ENCODE results near the gene TOP1. TPM values are rescaled to one million over a fixed set of nuclear protein-coding genes. Genes with fewer than 3 reads are reported as not detected.
A peak's percentile ranks its signal among the peaks of the same experiment; 100 is the strongest.

The TOP1 gene
- polyA plus RNA-seq, 2 of the 4 experiments (the other 2 are of a cell fraction) = 20.8 to 70.6 TPM

GRCh38 chr20:41046716-41047115 lies 18.1 kb downstream of the TOP1 start:
- DNase-seq (ENCODE audit: low read depth in 1 of 2, low spot score in 1 of 2) (no peak), FAIRE-seq (no peak)

GRCh38 chr20:41047279-41047974 lies 18.8 kb downstream of the TOP1 start:
- CTCF ChIA-PET = interaction anchor here (0.7 to 1.8 kb wide), 4 partner anchors 10 to 79 kb away, joined by 4 to 13 read pairs (median 5); no protein-coding TSS in a partner anchor
- 66% methylated on average over 5 of the region's 5 CpGs for WGBS (ENCODE audit: missing lambda C conversion rate)
- DNase-seq (ENCODE audit: low read depth in 1 of 2, low spot score in 1 of 2) (no peak), FAIRE-seq (no peak), ATAC-seq (peak in 1 of 2 experiments; percentile 30; a peak in 1 of 6 replicates)
- Histone ChIP-seq H3K27ac (peak overlapping the region; percentile 30 to 42; a peak in 4 of 6 replicates), H3K4me2 (peak overlapping the region; percentile 67), H3K4me1 (peaks cover 65% of the 10 kb centered on the region), H3K9me3 (no peaks in the 10 kb centered on the region), H3K4me3 (no peak overlapping the region; the same call in 2 of the 3 replicates)
- no peak for TF ChIP-seq HOXB5 (CRISPR knock-in tag; IDR thresholded peaks at IDR 0.05)
- TF ChIP-seq HMGXB4 (CRISPR knock-in tag; IDR thresholded peaks at IDR 0.05; ENCODE audit: borderline replicate concordance) = no peak
- no peak for TF ChIP-seq POLR2A (IDR thresholded peaks at IDR 0.05; ENCODE audit: low read length)
- no peak for TF ChIP-seq RCOR1 (IDR thresholded peaks at IDR 0.05; ENCODE audit: low read depth, low read length)
- no peak for TF ChIP-seq CEBPB (IDR thresholded peaks at IDR 0.05)
- TF ChIP-seq MYC (IDR thresholded peaks at IDR 0.05; ENCODE audit: borderline replicate concordance, low read length) = no peak
- no peak for TF ChIP-seq RNF2 (IDR thresholded peaks at IDR 0.05; ENCODE audit: borderline replicate concordance, low read depth)
- TF ChIP-seq ATOH8 (CRISPR knock-in tag; IDR thresholded peaks at IDR 0.05; ENCODE audit: low read depth) = no peak
- no peak for TF ChIP-seq HOXB13 (CRISPR knock-in tag; IDR thresholded peaks at IDR 0.05; ENCODE audit: low read depth)
- TF ChIP-seq ESRRA (IDR thresholded peaks at IDR 0.05; ENCODE audit: borderline replicate concordance, low read length) = no peak
- no peak for TF ChIP-seq RARB (CRISPR knock-in tag; IDR thresholded peaks at IDR 0.05)
- TF ChIP-seq E2F6 (IDR thresholded peaks at IDR 0.05; ENCODE audit: borderline replicate concordance, low read depth) = no peak
- no peak for TF ChIP-seq HEYL (CRISPR knock-in tag; IDR thresholded peaks at IDR 0.05)
- no peak for TF ChIP-seq PHF8 (IDR thresholded peaks at IDR 0.05; ENCODE audit: borderline replicate concordance, low read depth)
- no peak for TF ChIP-seq ZNF302 (CRISPR knock-in tag; IDR thresholded peaks at IDR 0.05)
- TF ChIP-seq MAX (IDR thresholded peaks at IDR 0.05) = no peak
- no peak for TF ChIP-seq CBX8 (IDR thresholded peaks at IDR 0.05)
- POLR2A ChIA-PET = no interaction called here

More at GRCh38 chr20:41046716-41047115, 18.1 kb downstream of the TOP1 start:
- H3K4me2 ChIP-seq = peak overlapping the region; percentile 67; the same call in 2 of the 3 replicates
- POLR2A ChIA-PET = no interaction called here
- H3K27ac ChIP-seq = no peak overlapping the region
- CTCF ChIA-PET = interaction anchor here (0.7 to 3.6 kb wide), 5 partner anchors 11 to 294 kb away, joined by 4 to 20 read pairs (median 6); partner anchors contain the start of gene LPIN3
- TF ChIP-seq PHF8 (IDR thresholded peaks at IDR 0.05; ENCODE audit: borderline replicate concordance, low read depth) = no peak
- no peak for TF ChIP-seq ELK1 (IDR thresholded peaks at IDR 0.05; ENCODE audit: low read depth, low read length)
- TF ChIP-seq ATOH8 (CRISPR knock-in tag; IDR thresholded peaks at IDR 0.05; ENCODE audit: low read depth) = no peak
- no peak for TF ChIP-seq EHMT2 (IDR thresholded peaks at IDR 0.05; ENCODE audit: low read depth)
- no peak for TF ChIP-seq CHD2 (IDR thresholded peaks at IDR 0.05; ENCODE audit: low read length, partially characterized antibody)
- no peak for TF ChIP-seq RARB (CRISPR knock-in tag; IDR thresholded peaks at IDR 0.05)
- no peak for TF ChIP-seq SMC3 (IDR thresholded peaks at IDR 0.05)
- TF ChIP-seq JUN (IDR thresholded peaks at IDR 0.05) = no peak
- TF ChIP-seq CBX8 (IDR thresholded peaks at IDR 0.05) = no peak
- TF ChIP-seq RFX5 (IDR thresholded peaks at IDR 0.05) = no peak
- TF ChIP-seq RCOR1 (IDR thresholded peaks at IDR 0.05; ENCODE audit: low read depth, low read length) = no peak
- no peak for TF ChIP-seq POLR2A (IDR thresholded peaks at IDR 0.05; ENCODE audit: low read length)
- no peak for TF ChIP-seq ZFP36 (IDR thresholded peaks at IDR 0.05; ENCODE audit: borderline replicate concordance, partially characterized antibody)
- no peak for TF ChIP-seq TFCP2L1 (CRISPR knock-in tag; IDR thresholded peaks at IDR 0.05)
- TF ChIP-seq PBX3 (IDR thresholded peaks at IDR 0.05) = no peak
- no peak for TF ChIP-seq MAFK (IDR thresholded peaks at IDR 0.05; ENCODE audit: partially characterized antibody)
- H3K4me3 ChIP-seq = no peak overlapping the region
- H3K9me3 ChIP-seq = no peaks in the 10 kb centered on the region
- peaks cover 58% of the 10 kb centered on the region for H3K4me1 ChIP-seq
- WGBS (ENCODE audit: missing lambda C conversion rate) = 81% methylated on average over 2 of the region's 2 CpGs
- no peak for ATAC-seq

All from A549 (cell line).